DMS114 treated with DMSO at 0.1 percent for 48 hours (cell line): Measurements from ENCODE around the gene MAML3.

Experiments used
- DNase-seq: peaks from one replicate; lab custom pipeline; 2025; ENCODE audit not compliant: unreplicated experiment; lab: John Stamatoyannopoulos, UW

MAML3 gene

DNA sequence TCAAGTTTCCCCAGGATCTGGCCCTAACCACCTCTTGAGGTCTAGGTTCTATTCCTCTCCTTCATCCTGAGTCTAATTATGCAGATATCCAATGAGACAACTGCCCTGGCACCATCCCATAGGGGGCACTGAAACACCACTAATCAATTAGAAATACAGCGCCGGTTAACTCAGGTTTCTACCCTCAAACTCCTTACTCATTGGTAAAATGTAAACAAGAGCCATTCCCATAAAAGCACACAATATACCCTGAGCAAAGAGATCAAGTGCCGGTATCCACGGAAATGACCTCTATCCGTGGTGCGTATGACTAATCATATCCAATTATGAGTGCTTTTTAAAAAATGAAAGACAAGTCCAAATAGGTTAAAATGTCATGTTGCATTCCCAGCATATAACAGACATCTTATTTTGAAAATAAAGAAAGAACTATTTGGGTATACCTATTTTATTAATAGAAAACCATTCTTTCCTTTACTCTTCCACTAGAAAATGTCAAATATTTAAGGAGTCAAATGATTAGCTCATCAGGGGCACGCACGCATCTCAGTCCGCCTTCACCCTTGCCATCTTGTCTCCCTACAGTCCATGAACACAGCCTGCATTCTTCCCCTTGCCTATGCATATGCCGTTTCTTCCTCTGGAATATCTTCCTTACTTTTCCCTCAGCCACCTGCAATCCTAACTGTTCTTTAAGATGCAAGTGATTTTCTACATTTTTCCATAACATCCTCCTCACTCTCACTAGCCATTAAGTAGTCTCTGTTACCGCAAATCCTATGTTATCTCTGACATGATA, 141.1 kb downstream of the MAML3 start:
- no peak for DNase-seq

GRCh38 chr4:140005699-140006098, 148.3 kb downstream of the MAML3 start:
- no peak for DNase-seq

GRCh38 chr4:140004922-140005627, 148.9 kb downstream of the MAML3 start:
- no peak for DNase-seq

DNA sequence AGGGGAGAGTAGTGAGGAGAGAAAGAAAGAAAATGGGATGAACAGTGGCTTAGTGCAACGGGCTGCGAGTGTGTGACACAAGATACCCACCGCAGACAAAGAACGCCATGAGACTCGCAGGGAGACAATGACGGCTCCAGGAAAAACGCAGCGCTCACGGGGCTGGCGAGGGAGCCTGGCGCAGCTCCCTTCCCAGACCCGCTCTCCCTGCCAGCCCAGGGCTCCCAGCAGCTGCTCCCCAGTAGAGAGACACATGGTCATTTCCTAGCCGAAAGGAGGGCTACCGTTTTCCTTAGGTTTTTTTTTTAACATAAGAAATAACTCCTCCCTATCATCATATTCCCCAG, 149.5 kb downstream of the MAML3 start:
- DNase-seq, result no peak

GRCh38 chr4:140003876-140004548, 150.0 kb downstream of the MAML3 start:
- no peak for DNase-seq

- DNase-seq, result no peak
These were observed 153.8 kb downstream of the MAML3 start for GRCh38 chr4:140000232-140000631.

GRCh38 chr4:139988863-139989765, 164.9 kb downstream of the MAML3 start:
- DNase-seq, result no peak

DNA sequence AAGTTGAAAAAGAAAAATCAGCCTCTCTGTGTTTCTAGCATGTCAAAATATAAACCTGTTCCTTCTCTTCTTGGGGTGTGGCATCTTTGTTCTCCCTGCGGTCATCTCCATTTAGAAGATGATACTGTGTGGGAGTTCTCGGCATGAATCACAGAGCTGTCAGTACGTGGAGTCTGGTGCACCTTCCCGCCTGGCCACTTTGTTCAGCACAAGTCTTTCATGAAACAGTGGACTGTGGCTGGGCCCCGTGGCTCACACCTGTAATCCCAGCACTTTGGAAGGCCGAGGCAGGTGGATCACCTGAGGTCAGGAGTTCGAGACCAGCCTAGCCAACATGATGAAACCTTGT, 166.5 kb downstream of the MAML3 start:
- no peak for DNase-seq

DNA sequence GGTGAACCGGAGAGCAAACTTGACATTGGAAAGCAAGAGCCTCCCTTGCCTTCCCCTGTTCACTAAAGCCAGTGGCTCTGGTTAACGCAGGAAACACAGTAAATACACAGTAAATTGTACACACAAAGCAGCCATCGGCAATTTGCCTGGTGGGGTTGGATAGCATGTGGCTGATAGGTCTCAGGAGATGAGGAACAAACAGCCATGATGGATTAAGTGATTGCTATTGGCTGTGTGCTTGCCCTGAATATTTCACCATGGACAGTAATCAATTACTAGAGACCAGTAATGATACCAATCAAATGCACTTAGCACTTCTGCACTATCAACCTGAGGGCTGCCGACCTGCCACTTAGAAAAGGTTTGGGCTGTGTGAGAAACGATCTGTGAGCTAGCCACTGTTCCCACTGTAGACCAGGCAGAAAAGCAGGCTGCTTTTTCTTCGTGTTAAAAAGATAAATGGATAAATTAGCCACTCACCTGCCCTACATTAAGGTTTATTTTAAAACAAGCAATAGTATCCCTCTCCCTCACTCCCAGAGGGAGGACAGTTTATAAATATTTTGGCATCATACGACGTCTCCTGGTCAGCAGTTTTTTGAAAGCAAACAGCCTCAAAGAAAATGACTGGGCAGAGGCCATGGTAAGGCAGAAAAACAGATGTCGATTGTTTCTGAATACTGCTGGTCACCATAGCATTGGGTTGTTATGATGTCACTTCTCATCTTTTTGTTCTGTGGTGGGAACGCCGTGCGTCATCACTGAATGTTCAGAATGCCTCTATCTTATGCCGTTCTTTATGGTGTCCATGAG, 167.1 kb downstream of the MAML3 start:
- DNase-seq, result no peak

GRCh38 chr4:139986106-139986505, 167.9 kb downstream of the MAML3 start:
- DNase-seq, result no peak

DNA sequence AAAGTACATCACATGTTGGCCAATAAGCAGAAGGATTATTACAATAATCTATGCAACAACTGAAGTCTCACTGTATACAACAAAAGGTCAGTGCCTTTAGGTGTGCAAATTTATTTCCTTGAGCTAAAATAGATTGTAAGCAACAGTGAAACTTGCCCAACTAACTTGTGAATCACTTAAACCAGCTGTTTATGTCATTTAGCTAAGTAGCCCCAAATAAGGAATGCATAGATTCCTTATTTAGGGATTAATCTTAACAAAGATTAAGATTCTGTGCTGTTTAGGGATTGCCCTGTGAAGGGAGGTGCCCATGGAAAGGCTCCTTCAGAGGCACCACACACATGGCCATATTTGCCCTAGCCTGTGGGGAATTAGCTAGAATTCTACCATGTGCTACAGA, 168.6 kb downstream of the MAML3 start:
- no peak for DNase-seq

DNA sequence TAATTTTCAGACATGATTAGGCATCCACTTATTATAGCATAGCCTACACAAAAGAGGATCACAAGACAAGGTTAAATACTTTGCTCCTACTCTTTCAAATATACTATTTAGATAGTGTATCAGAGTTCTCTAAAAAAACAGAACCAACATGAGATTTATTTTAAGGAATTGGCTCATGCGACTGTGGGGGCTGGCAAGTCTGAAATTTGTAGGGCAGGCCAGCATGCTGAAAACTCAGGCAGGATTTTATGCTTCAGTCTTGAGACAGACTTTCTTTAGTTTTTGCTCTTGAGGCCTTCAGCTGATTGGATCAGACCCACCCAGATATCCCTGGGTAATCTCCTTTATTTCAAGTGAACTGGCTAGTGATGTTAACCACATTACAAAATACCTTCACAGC, 169.5 kb downstream of the MAML3 start:
- DNase-seq, result no peak

DNA sequence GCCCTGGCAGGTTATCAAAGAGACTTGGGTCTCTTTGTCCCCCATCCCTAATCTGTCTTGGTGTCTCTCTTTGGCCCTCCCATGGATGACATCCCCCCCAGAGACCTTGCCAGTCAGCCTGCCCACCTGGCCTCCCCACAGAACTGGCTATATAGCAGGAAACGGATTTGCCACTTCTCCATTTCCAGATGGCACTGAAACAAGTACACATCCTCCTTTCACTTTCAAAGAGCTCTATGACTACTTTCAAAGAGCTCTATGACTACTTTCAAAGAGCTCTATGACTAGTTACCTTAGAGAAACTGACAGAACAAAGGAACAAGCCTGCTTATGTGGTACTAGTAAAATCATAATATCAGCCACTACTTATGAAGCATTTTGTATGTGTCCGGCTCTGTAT, 175.3 kb downstream of the MAML3 start:
- DNase-seq, result no peak

- no peak for DNase-seq
These were observed 176.0 kb downstream of the MAML3 start for GRCh38 chr4:139977838-139978609.

DNA sequence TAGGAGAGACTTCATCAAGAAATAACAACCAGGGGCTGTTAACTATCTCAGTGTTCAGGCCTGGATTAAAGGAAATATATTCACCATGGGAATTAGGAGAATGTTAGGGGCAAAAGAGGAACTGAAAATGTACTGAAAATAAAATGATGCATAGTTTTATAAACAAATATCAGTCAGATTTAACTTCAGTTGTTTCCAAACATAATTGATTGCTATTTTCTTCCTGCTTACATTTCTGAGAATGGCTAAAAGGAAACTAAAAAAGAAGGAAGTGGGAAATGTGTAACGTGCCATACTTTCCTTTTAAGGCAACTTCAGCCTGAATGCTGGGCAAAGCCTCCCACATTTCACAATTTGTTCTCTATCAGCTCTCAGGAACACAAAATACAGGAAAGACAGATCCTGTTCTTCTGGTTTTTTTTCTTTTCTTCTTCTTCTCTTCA, 178.1 kb downstream of the MAML3 start:
- no peak for DNase-seq

GRCh38 chr4:139973616-139974015, 180.4 kb downstream of the MAML3 start:
- no peak for DNase-seq

GRCh38 chr4:139973015-139973414, 181.0 kb downstream of the MAML3 start:
- DNase-seq, result no peak

- DNase-seq, result no peak
These were observed 181.7 kb downstream of the MAML3 start for GRCh38 chr4:139972305-139972704.

GRCh38 chr4:139971111-139971510, 182.9 kb downstream of the MAML3 start:
- DNase-seq, result no peak
